OCI-LY7 (cell line): ENCODE measurements around the gene PEPD. TPM values are rescaled to one million over a fixed set of nuclear protein-coding genes. Genes with fewer than 3 reads are reported as not detected.

Experiments used
- BruUV-seq: library from RNA; stranded (reverse); fragments of 400-500 nt; replicated peaks from 2 replicates; lab custom pipeline; 2021; lab: Mats Ljungman, UMichigan
- CTCF ChIA-PET: fragments of 300-600 bp; sonication (Branson Sonifier 250); formaldehyde crosslinking; loops from one replicate; lab custom pipeline; 2022; ENCODE audit warnings: antibody characterized with exemption; ENCODE audit not compliant: unreplicated experiment; lab: Charles Lee
- POLR2A ChIA-PET: fragments of 300-600 bp; sonication (Branson Sonifier 250); formaldehyde crosslinking; loops from one replicate; lab custom pipeline; 2022; ENCODE audit warnings: antibody characterized with exemption; lab: Charles Lee
- DNase-seq: peaks from one replicate; pipeline ENCODE4 v3.0.0-alpha.2; 2015; ENCODE audit warnings: low spot score
- H2AFZ ChIP-seq: fragments of 200-600 bp; sonication (generic), shearing (Covaris generic); 2 replicates; pipeline ENCODE4 v1.6.1; 2014; ENCODE audit warnings: mild to moderate bottlenecking, antibody characterized with exemption, low read length, moderate library complexity
- H3K27ac ChIP-seq: fragments of 200-600 bp; sonication (generic); 2 replicates; pipeline ENCODE4 v1.5.1; 2014; ENCODE audit warnings: mixed run types, low read depth, mild to moderate bottlenecking, moderate library complexity, low read length, inconsistent platforms; ENCODE audit not compliant: poor library complexity, severe bottlenecking
- H3K36me3 ChIP-seq: fragments of 200-600 bp; sonication (generic); 2 replicates; pipeline ENCODE4 v1.6.1; 2014; ENCODE audit warnings: mild to moderate bottlenecking, antibody characterized with exemption, low read length, moderate library complexity, mixed read lengths; ENCODE audit not compliant: insufficient read depth
- H3K4me1 ChIP-seq: fragments of 200-600 bp; sonication (generic); 2 replicates; pipeline ENCODE4 v1.5.1; 2014; ENCODE audit warnings: mild to moderate bottlenecking, low read length; ENCODE audit not compliant: insufficient read depth, poor library complexity, severe bottlenecking
- H3K4me2 ChIP-seq: fragments of 200-600 bp; sonication (generic); 2 replicates; pipeline ENCODE4 v1.6.1; 2014; ENCODE audit warnings: mild to moderate bottlenecking, low read length
- H3K4me3 ChIP-seq: fragments of 200-600 bp; sonication (generic); 2 replicates; pipeline ENCODE4 v1.5.1; 2014; ENCODE audit warnings: mild to moderate bottlenecking, low read depth, low read length; ENCODE audit not compliant: poor library complexity, severe bottlenecking
- H3K79me2 ChIP-seq: fragments of 200-600 bp; sonication (generic); 2 replicates; pipeline ENCODE4 v1.6.1; 2016; ENCODE audit warnings: low read depth, mild to moderate bottlenecking, low read length, moderate library complexity, mixed read lengths; ENCODE audit not compliant: insufficient read depth
- H3K9me2 ChIP-seq: fragments of 200-600 bp; sonication (generic); 2 replicates; pipeline ENCODE4 v1.6.1; 2016; ENCODE audit warnings: mild to moderate bottlenecking, low read length, mixed read lengths; ENCODE audit not compliant: insufficient read depth
- H3K9me3 ChIP-seq: fragments of 200-600 bp; sonication (generic); 2 replicates; pipeline ENCODE4 v1.6.1; 2014; ENCODE audit warnings: mild to moderate bottlenecking, mixed run types, low read length, mixed read lengths
- H4K20me1 ChIP-seq: fragments of 200-600 bp; sonication (generic); 2 replicates; pipeline ENCODE4 v1.6.1; 2014; ENCODE audit warnings: mild to moderate bottlenecking, antibody characterized with exemption, low read length, moderate library complexity, mixed read lengths; ENCODE audit not compliant: insufficient read depth
- CTCF ChIP-seq: fragments of 200-600 bp; sonication (generic); conservative IDR thresholded peaks from 2 replicates; pipeline ENCODE4 v1.5.1; 2014; ENCODE audit warnings: mild to moderate bottlenecking, antibody characterized with exemption, low read length, moderate library complexity, mixed read lengths
- EZH2phosphoT487 ChIP-seq: fragments of 200-600 bp; sonication (generic); IDR thresholded peaks from 2 replicates; pipeline ENCODE4 v1.6.1; 2018; ENCODE audit warnings: low read depth, borderline replicate concordance, mild to moderate bottlenecking, mixed run types, antibody characterized with exemption, low read length, moderate library complexity, mixed read lengths
- intact Hi-C: fragments of 100-400 bp; cut with micrococcal nuclease; formaldehyde crosslinking; loops from one replicate; pipeline ENCODE4 v1.10.0; 2022; ENCODE audit not compliant: unreplicated experiment
- total RNA-seq, 2 experiments: library from RNA; depleted of rRNA in 1 of 2; stranded (reverse); fragments of >200 nt in 1 of 2; shearing (Covaris generic) in 1 of 2; gene quantifications; 2 replicates each; pipeline ENCODE4 v1.2.3, GENCODE V29; 2014 to 2022

PEPD gene
- total RNA-seq, 2 experiments from 2014 or later = 24.4 to 29.7 TPM

GRCh38 chr19:33422369-33423180, 99.0 kb downstream of the PEPD start:
- ChIA-PET CTCF (no interaction called here), POLR2A (interaction anchor here (0.7 kb wide), 1 partner anchor 542 kb away, joined by 3 read pairs; no protein-coding TSS in a partner anchor)
- BruUV-seq = no TSS peak

GRCh38 chr19:33421368-33421767, 100.2 kb downstream of the PEPD start:
- intact Hi-C loops = no loop called here
- Histone ChIP-seq H4K20me1 (no peaks in the 10 kb centered on the region), H3K27ac (no peak overlapping the region), H3K4me2 (no peak overlapping the region), H3K36me3 (no peaks in the 10 kb centered on the region), H3K4me1 (no peaks in the 10 kb centered on the region), H3K9me3 (no peaks in the 10 kb centered on the region), H3K79me2 (no peaks in the 10 kb centered on the region), H2AFZ (no peak overlapping the region), H3K4me3 (no peak overlapping the region), H3K9me2 (no peaks in the 10 kb centered on the region)
- BruUV-seq = no TSS peak
- ChIA-PET POLR2A (no interaction called here), CTCF (no interaction called here)
- TF ChIP-seq CTCF = no peak
- no peak for DNase-seq

More at GRCh38 chr19:33422369-33423180, 99.0 kb downstream of the PEPD start:
- no peaks in the 10 kb centered on the region for H3K79me2 ChIP-seq
- H3K36me3 ChIP-seq = no peaks in the 10 kb centered on the region
- no peak overlapping the region for H3K27ac ChIP-seq
- DNase-seq = no peak
- H3K9me2 ChIP-seq = no peaks in the 10 kb centered on the region
- no peak overlapping the region for H3K4me3 ChIP-seq
- no peaks in the 10 kb centered on the region for H3K9me3 ChIP-seq
- H3K4me2 ChIP-seq = no peak overlapping the region
- no peaks in the 10 kb centered on the region for H3K4me1 ChIP-seq
- TF ChIP-seq EZH2phosphoT487 = no peak
- intact Hi-C loops = no loop called here
- no peak overlapping the region for H2AFZ ChIP-seq
- no peaks in the 10 kb centered on the region for H4K20me1 ChIP-seq

GRCh38 chr19:33420821-33421220, 100.8 kb downstream of the PEPD start:
- BruUV-seq = no TSS peak
- intact Hi-C loops = no loop called here
- CTCF ChIA-PET = no interaction called here
- Histone ChIP-seq H3K9me3 (no peaks in the 10 kb centered on the region), H3K79me2 (no peaks in the 10 kb centered on the region), H3K4me2 (no peak overlapping the region), H3K36me3 (no peaks in the 10 kb centered on the region), H2AFZ (no peak overlapping the region), H3K27ac (no peak overlapping the region), H4K20me1 (no peaks in the 10 kb centered on the region), H3K9me2 (no peaks in the 10 kb centered on the region), H3K4me1 (no peaks in the 10 kb centered on the region), H3K4me3 (no peak overlapping the region)
- POLR2A ChIA-PET = no interaction called here
- TF ChIP-seq EZH2phosphoT487 = no peak
- TF ChIP-seq CTCF = no peak
- no peak for DNase-seq
